Measurements from ENCODE around the gene POU1F1. TPM values are rescaled to one million over a fixed set of nuclear protein-coding genes. Genes with fewer than 3 reads are reported as not detected.
A peak's percentile ranks its signal among the peaks of the same experiment; 100 is the strongest.

The POU1F1 gene, protein sequence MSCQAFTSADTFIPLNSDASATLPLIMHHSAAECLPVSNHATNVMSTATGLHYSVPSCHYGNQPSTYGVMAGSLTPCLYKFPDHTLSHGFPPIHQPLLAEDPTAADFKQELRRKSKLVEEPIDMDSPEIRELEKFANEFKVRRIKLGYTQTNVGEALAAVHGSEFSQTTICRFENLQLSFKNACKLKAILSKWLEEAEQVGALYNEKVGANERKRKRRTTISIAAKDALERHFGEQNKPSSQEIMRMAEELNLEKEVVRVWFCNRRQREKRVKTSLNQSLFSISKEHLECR
- not detected for total RNA-seq
- polyA plus RNA-seq (2013, experiment 1 of 2), result not detected
- not detected for polyA plus RNA-seq (2013, experiment 2 of 2)
- long read RNA-seq, experiment 1, result 0 reads
- long read RNA-seq, experiment 2, result 0 reads
- long read RNA-seq, experiment 3, result 0 reads
- long read RNA-seq, experiment 4, result 0 reads

- no peak within 1 kb of the TSS for H3K4me3 Mint-ChIP-seq
- Histone ChIP-seq H3K36me3 (ENCODE audit: control insufficient read depth, insufficient read depth, low read length) (no peaks in the 10 kb centered on the region), H3K4me3 (ENCODE audit: low read length) (no peak within 1 kb of the TSS), H3K27ac (ENCODE audit: low read depth, low read length) (no peak within 1 kb of the TSS), H3K9ac (ENCODE audit: extremely low read depth, low read length, poor library complexity, severe bottlenecking) (no peak within 1 kb of the TSS), H3K4me1 (ENCODE audit: control insufficient read depth, insufficient read depth, low read length) (no peaks in the 10 kb centered on the region), H3K9me3 (ENCODE audit: control insufficient read depth, low read length) (no peaks in the 10 kb centered on the region), H3K27me3 (ENCODE audit: control insufficient read depth, insufficient read depth, low read length, poor library complexity, severe bottlenecking) (no peaks in the 10 kb centered on the region)
- no peaks in the 10 kb centered on the region for H3K9me3 Mint-ChIP-seq
- no peaks in the 10 kb centered on the region for H3K36me3 Mint-ChIP-seq (ENCODE audit: low read depth)
- no peaks in the 10 kb centered on the region for H3K27me3 Mint-ChIP-seq (ENCODE audit: insufficient read depth)
- no peak within 1 kb of the TSS for H3K27ac Mint-ChIP-seq
- no peak for DNase-seq
- H3K4me1 Mint-ChIP-seq, result no peaks in the 10 kb centered on the region
- WGBS, 2 experiments (ENCODE audit: insufficient coverage in 1 of 2, insufficient read length in 1 of 2), result 98 to 100% methylated on average over 2 to 5 of the region's 6 CpGs
- TF ChIP-seq CTCF (conservative IDR thresholded peaks at IDR 0.05), result no peak
These were observed at the start of gene POU1F1 for GRCh38 chr3:87276484-87276883. Gene POU1F1, minus strand, starts transcription at chr3:87276584. Its CDS starts 122 bp downstream, at chr3:87276462.

- Histone ChIP-seq H3K4me1 (ENCODE audit: control insufficient read depth, insufficient read depth, low read length) (no peaks in the 10 kb centered on the region), H3K9ac (ENCODE audit: extremely low read depth, low read length, poor library complexity, severe bottlenecking) (no peak overlapping the region), H3K4me3 (ENCODE audit: low read length) (no peak overlapping the region), H3K27ac (ENCODE audit: low read depth, low read length) (no peak overlapping the region), H3K9me3 (ENCODE audit: control insufficient read depth, low read length) (no peaks in the 10 kb centered on the region), H3K36me3 (ENCODE audit: control insufficient read depth, insufficient read depth, low read length) (no peaks in the 10 kb centered on the region), H3K27me3 (ENCODE audit: control insufficient read depth, insufficient read depth, low read length, poor library complexity, severe bottlenecking) (no peaks in the 10 kb centered on the region)
- no peaks in the 10 kb centered on the region for H3K36me3 Mint-ChIP-seq (ENCODE audit: low read depth)
- H3K27ac Mint-ChIP-seq, result no peak overlapping the region
- WGBS, 2 experiments (ENCODE audit: insufficient coverage in 1 of 2, insufficient read length in 1 of 2), result no CpG with 5 or more reads among the region's 1 CpG
- DNase-seq, result no peak
- H3K4me3 Mint-ChIP-seq, result no peak overlapping the region
- no peak for TF ChIP-seq CTCF (conservative IDR thresholded peaks at IDR 0.05)
- peaks cover 5% of the 10 kb centered on the region for H3K4me1 Mint-ChIP-seq
- H3K27me3 Mint-ChIP-seq (ENCODE audit: insufficient read depth), result no peaks in the 10 kb centered on the region
- H3K9me3 Mint-ChIP-seq, result peaks cover 2% of the 10 kb centered on the region
These were observed 48.2 kb upstream of the POU1F1 start for GRCh38 chr3:87324609-87325008.

DNA sequence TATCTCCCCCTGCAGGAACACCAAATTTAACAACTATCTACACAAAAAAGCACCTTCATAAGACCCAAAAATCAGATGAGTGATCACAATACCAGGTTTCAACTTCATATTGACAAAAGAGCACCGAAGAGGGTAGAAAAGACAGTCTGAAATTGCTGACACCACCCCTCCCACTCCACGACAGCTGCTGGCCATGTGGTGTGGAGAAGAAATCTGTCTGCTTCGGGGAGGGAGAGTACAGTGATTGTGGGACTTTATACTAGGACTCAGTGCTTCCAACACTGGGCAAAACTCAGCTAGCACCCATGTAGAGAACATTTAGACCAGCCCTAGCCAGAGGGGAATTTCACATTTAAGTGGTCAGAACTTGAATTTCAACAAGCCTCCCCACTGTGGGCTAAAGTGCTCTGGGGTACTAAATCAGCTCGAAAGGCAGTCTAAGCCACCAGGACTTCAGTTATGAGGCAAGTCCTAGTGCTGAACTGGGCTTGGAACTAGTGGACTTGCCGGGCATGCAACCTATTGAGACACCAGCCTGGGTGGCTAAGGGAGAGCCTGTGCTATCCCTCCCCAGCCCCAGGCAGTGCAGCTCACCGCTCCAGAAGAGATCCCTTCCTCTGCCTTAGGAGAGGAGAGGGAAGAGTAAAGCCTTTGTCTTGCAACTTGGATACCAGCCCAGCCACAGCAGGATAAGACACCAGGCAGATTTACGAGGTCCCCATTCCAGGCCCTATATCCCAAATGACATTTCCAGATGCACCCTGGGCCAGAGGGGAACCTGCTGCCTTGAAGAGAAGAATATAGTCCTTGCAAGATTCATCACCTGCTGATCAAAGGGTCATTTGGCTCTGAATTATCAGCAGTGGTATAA lies 44.6 kb upstream of the POU1F1 start:
- Histone ChIP-seq H3K4me1 (ENCODE audit: control insufficient read depth, insufficient read depth, low read length) (no peaks in the 10 kb centered on the region), H3K4me3 (ENCODE audit: low read length) (no peak overlapping the region), H3K9me3 (ENCODE audit: control insufficient read depth, low read length) (no peaks in the 10 kb centered on the region), H3K27me3 (ENCODE audit: control insufficient read depth, insufficient read depth, low read length, poor library complexity, severe bottlenecking) (no peaks in the 10 kb centered on the region), H3K9ac (ENCODE audit: extremely low read depth, low read length, poor library complexity, severe bottlenecking) (no peak overlapping the region), H3K36me3 (ENCODE audit: control insufficient read depth, insufficient read depth, low read length) (no peaks in the 10 kb centered on the region), H3K27ac (ENCODE audit: low read depth, low read length) (no peak overlapping the region)
- TF ChIP-seq CTCF (conservative IDR thresholded peaks at IDR 0.05), result peak; percentile 9
- no peak for DNase-seq
- Mint-ChIP-seq H3K9me3 (peaks cover 2% of the 10 kb centered on the region), H3K4me1 (peaks cover 5% of the 10 kb centered on the region), H3K27ac (no peak overlapping the region), H3K27me3 (ENCODE audit: insufficient read depth) (no peaks in the 10 kb centered on the region), H3K4me3 (no peak overlapping the region), H3K36me3 (ENCODE audit: low read depth) (no peaks in the 10 kb centered on the region)
- WGBS, 2 experiments (ENCODE audit: insufficient coverage in 1 of 2, insufficient read length in 1 of 2), result 93% methylated on average over 2 to 7 of the region's 7 CpGs
